VCaP (cell line): ENCODE data around the gene WNT6.

Experiments
- H3K27ac ChIP-seq: fragments of 450-650 bp; 2 replicates; pipeline ENCODE4 v1.5.1; 2017
- TF ChIP-seq, protein P1 (sequence below): fragments of 450-650 bp; conservative IDR thresholded peaks from 2 replicates; pipeline ENCODE4 v1.5.1; 2017; ENCODE audit warnings: mild to moderate bottlenecking, moderate library complexity

WNT6 gene

DNA sequence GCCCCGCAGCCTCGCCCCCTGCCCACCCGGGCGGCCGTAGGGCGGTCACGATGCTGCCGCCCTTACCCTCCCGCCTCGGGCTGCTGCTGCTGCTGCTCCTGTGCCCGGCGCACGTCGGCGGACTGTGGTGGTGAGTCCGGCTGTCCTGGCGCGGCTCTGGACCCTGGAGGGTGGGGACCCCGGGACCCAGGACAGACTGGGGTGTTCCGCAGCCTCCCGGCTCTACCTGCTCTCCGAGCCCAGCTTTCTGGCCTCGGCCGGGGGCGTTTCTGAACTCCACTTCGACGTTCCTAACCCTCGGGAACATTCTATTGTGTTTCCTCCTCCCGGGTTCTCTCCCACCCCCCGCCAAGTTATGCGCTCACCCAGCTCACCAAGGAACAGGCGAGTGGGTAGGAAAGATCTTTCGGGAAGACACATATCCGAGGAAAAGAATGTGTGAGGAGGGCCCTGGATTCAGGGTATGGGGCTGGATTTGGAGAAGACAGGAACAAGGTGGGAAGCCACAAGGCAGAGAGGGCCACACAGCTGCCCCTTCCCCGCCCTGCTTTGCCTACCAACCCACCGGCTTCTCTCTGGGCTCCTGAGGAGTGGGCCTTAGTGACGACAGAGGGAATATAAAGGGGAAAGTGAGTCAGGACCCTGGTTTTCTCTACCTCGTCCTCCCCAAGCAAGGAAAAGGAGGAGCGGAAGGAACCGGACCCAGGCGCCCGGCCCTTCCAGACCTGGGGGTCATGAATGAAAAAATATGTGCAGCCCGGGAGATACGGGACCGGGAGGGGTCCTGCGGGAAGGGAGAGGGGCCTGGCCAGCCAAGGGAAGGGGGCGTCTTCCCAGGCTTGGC lies 605 bp downstream of the WNT6 start:
- TF ChIP-seq, protein P1, sequence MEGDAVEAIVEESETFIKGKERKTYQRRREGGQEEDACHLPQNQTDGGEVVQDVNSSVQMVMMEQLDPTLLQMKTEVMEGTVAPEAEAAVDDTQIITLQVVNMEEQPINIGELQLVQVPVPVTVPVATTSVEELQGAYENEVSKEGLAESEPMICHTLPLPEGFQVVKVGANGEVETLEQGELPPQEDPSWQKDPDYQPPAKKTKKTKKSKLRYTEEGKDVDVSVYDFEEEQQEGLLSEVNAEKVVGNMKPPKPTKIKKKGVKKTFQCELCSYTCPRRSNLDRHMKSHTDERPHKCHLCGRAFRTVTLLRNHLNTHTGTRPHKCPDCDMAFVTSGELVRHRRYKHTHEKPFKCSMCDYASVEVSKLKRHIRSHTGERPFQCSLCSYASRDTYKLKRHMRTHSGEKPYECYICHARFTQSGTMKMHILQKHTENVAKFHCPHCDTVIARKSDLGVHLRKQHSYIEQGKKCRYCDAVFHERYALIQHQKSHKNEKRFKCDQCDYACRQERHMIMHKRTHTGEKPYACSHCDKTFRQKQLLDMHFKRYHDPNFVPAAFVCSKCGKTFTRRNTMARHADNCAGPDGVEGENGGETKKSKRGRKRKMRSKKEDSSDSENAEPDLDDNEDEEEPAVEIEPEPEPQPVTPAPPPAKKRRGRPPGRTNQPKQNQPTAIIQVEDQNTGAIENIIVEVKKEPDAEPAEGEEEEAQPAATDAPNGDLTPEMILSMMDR = no peak
- H3K27ac ChIP-seq = no peak overlapping the region; the same call in 1 of the 2 replicates

DNA sequence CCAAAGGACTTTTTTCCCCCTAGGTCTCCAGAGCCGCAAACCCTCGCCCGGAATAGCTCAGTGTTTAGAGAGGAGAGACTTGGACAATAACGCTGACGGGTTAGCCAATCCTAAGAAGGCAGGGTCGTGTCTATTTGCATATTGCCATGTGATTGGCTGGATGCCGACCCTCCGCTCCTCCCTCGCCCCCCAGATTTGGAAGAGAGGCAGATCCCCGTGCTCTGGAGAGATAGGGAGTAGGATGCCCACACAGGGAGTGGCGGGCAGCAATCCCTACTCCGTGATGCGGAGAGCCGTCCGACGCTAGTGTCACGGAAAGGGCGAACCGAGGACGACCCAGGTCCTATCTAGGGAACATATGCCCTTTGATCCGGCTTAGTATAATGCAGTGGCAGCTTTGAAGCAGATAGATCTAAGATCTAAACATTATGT lies 1.4 kb downstream of the WNT6 start:
- H3K27ac ChIP-seq = no peak overlapping the region

GRCh38 chr2:218861645-218862318 lies 2.2 kb downstream of the WNT6 start:
- TF ChIP-seq, protein P1 = no peak
- no peak overlapping the region for H3K27ac ChIP-seq

More for the DNA sequence above, 1.4 kb downstream of the WNT6 start:
- TF ChIP-seq, protein P1 = no peak

- TF ChIP-seq, protein P1 = no peak
- no peak overlapping the region for H3K27ac ChIP-seq
Observed at GRCh38 chr2:218863021-218863520, 3.5 kb downstream of the WNT6 start.

DNA sequence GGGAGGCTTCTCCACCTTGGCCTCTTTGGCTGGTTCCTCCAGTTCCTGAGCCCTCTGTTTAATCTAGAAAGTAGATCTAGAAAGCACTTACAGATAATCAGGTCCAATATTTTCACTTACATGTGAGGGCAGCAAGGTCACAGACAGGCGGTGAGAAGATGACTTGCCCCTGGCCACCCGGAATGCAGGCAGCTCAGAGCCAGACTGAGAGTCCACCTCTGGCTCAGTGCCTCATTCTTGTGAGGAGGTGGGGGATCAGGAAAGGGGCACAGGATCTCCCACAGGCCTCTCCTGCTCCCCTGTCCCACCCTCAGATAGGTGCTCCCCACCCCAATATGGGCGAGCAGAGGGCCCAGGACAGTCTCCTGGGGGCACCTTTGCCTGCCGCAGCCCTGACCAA lies 5.8 kb downstream of the WNT6 start:
- no peak overlapping the region for H3K27ac ChIP-seq
- TF ChIP-seq, protein P1 = no peak

DNA sequence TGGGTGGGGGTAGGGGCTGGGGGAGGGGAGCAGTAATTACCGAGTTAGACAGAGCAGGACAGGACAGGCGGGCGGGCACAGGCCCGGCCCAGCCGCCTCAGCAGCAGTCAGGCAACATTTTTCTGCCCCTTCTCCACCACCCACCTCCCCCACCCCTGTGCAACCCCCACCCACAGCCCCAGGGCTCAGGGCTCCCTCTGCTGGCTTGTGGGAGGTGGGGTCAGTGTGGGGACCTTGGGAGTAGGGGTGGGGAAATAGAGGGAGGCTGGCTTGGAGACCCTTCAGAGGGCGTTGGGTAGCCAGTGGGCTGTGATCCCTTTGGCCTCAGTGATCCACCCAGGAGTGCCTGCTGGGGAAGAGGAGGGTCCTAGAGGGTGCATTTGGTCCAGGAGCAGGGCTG lies 6.4 kb downstream of the WNT6 start:
- H3K27ac ChIP-seq = no peak overlapping the region
- TF ChIP-seq, protein P1 = no peak

DNA sequence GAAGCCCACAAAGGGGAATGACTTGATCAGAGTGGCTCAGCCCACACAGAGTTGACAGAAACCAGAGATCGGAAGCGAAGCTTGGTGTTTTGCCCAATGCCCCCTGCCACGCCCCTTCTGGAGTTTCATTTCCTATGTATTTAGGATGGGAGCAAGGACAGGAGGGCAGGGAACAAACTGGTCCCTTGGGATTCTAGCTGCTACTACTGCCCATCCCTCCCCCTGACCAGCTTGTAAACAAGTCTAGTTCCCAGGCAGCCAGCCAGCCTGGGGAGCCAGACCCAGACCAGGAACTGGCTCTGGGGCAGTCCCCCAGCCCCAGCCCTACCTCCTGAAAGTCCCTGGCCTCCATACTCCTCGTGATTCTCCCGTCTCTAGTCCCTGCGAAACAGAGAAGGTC lies 8.3 kb downstream of the WNT6 start:
- TF ChIP-seq, protein P1 = no peak
- peak overlapping the region; percentile 54 for H3K27ac ChIP-seq
